GM19351 (cell line): Measurements from ENCODE around the gene RAD51B.
"Not testable (repeated sequence)": the region's sequence is repeated elsewhere in the genome, so short reads cannot be mapped to it uniquely, and the experiment has no call there.

ENCODE experiments used
- ATAC-seq: cut with Tn5 transposase; IDR thresholded peaks from one replicate; pipeline ENCODE4 v1.9.1; 2021; ENCODE audit warnings: mild to moderate bottlenecking, moderate library complexity; ENCODE audit not compliant: unreplicated experiment

Gene RAD51B

GRCh38 chr14:68016255-68016914 lies 196.8 kb downstream of the RAD51B start:
- ATAC-seq = no peak

GRCh38 chr14:68018598-68018997 lies 199.0 kb downstream of the RAD51B start:
- ATAC-seq = no peak

- ATAC-seq = no peak
Observed at GRCh38 chr14:68020493-68020892, 200.9 kb downstream of the RAD51B start.

- no peak for ATAC-seq
Observed at GRCh38 chr14:68020999-68021663, 201.6 kb downstream of the RAD51B start.

- no peak for ATAC-seq
Observed at GRCh38 chr14:68027276-68027675, 207.7 kb downstream of the RAD51B start.

- ATAC-seq = no peak
Observed at GRCh38 chr14:68028075-68028474, 208.5 kb downstream of the RAD51B start.

GRCh38 chr14:68031011-68031410 lies 211.4 kb downstream of the RAD51B start:
- ATAC-seq = not testable (repeated sequence)

GRCh38 chr14:68032154-68032553 lies 212.6 kb downstream of the RAD51B start:
- no peak for ATAC-seq

- ATAC-seq = no peak
Observed at GRCh38 chr14:68033336-68033932, 213.9 kb downstream of the RAD51B start.

GRCh38 chr14:68034896-68035295 lies 215.3 kb downstream of the RAD51B start:
- no peak for ATAC-seq

- no peak for ATAC-seq
Observed at GRCh38 chr14:68036202-68036601, 216.6 kb downstream of the RAD51B start.

GRCh38 chr14:68039593-68039992 lies 220.0 kb downstream of the RAD51B start:
- ATAC-seq = no peak

GRCh38 chr14:68040633-68041369 lies 221.2 kb downstream of the RAD51B start:
- ATAC-seq = no peak

GRCh38 chr14:68041876-68042354 lies 222.3 kb downstream of the RAD51B start:
- ATAC-seq = no peak

GRCh38 chr14:68042586-68043210 lies 223.1 kb downstream of the RAD51B start:
- ATAC-seq = no peak

- no peak for ATAC-seq
Observed at GRCh38 chr14:68043752-68044151, 224.2 kb downstream of the RAD51B start.

- ATAC-seq = no peak
Observed at GRCh38 chr14:68047906-68048305, 228.3 kb downstream of the RAD51B start.

GRCh38 chr14:68048815-68049214 lies 229.2 kb downstream of the RAD51B start:
- ATAC-seq = not testable (repeated sequence)

- ATAC-seq = no peak
Observed at GRCh38 chr14:68050177-68050576, 230.6 kb downstream of the RAD51B start.

GRCh38 chr14:68051146-68051545 lies 231.6 kb downstream of the RAD51B start:
- ATAC-seq = no peak

- no peak for ATAC-seq
Observed at GRCh38 chr14:68060198-68060597, 240.6 kb downstream of the RAD51B start.
